DOHH2 (cell line): ENCODE data around the gene FOXK1.
A peak's percentile ranks its signal among the peaks of the same experiment; 100 is the strongest.

Experiments
- H3F3A ChIP-seq: fragments of 200-600 bp; sonication (generic), shearing (Covaris generic); 2 replicates; pipeline ENCODE4 v1.6.0; 2016; ENCODE audit warnings: antibody characterized with exemption, mild to moderate bottlenecking; ENCODE audit not compliant: control insufficient read depth, insufficient read depth
- H3K27ac ChIP-seq: fragments of 200-600 bp; sonication (generic); 2 replicates; pipeline ENCODE4 v1.5.1; 2014; ENCODE audit warnings: low read depth, mild to moderate bottlenecking, low read length, moderate library complexity
- H3K27me3 ChIP-seq: fragments of 200-600 bp; sonication (generic); 2 replicates; pipeline ENCODE4 v1.6.1; 2014; ENCODE audit warnings: mild to moderate bottlenecking, low read length, mixed read lengths; ENCODE audit not compliant: control insufficient read depth
- H3K36me3 ChIP-seq: fragments of 200-600 bp; sonication (generic); 2 replicates; pipeline ENCODE4 v1.6.1; 2014; ENCODE audit warnings: mild to moderate bottlenecking, low read length, moderate library complexity, mixed read lengths; ENCODE audit not compliant: control insufficient read depth
- H3K4me1 ChIP-seq: fragments of 200-600 bp; sonication (generic); 2 replicates; pipeline ENCODE4 v1.6.1; 2014; ENCODE audit warnings: mild to moderate bottlenecking, low read length, mixed read lengths; ENCODE audit not compliant: control insufficient read depth
- H3K4me2 ChIP-seq: fragments of 200-600 bp; sonication (generic); 2 replicates; pipeline ENCODE4 v1.6.0; 2014; ENCODE audit warnings: mild to moderate bottlenecking, low read length, moderate library complexity
- H3K4me3 ChIP-seq: fragments of 200-600 bp; sonication (generic); 2 replicates; pipeline ENCODE4 v1.5.1; 2014; ENCODE audit warnings: mild to moderate bottlenecking, low read length, mixed read lengths
- H3K79me2 ChIP-seq: fragments of 200-600 bp; sonication (generic); 2 replicates; pipeline ENCODE4 v1.6.1; 2014; ENCODE audit warnings: mild to moderate bottlenecking, low read length, mixed read lengths; ENCODE audit not compliant: control insufficient read depth
- H3K9me2 ChIP-seq: fragments of 200-600 bp; sonication (generic); replicated peaks from 2 replicates; pipeline ENCODE4 v1.6.1; 2014; ENCODE audit warnings: mild to moderate bottlenecking, low read length, mixed read lengths; ENCODE audit not compliant: control insufficient read depth
- H3K9me3 ChIP-seq: fragments of 200-600 bp; sonication (generic); 2 replicates; pipeline ENCODE4 v1.6.1; 2014; ENCODE audit warnings: antibody characterized with exemption, low read length, mixed read lengths; ENCODE audit not compliant: control insufficient read depth, insufficient read depth
- H4K20me1 ChIP-seq: fragments of 200-600 bp; sonication (generic); 2 replicates; pipeline ENCODE4 v1.6.0; 2014; ENCODE audit warnings: low read depth, mild to moderate bottlenecking, antibody characterized with exemption, low read length, moderate library complexity; ENCODE audit not compliant: control insufficient read depth, insufficient read depth
- EZH2phosphoT487 ChIP-seq: fragments of 200-600 bp; sonication (generic); IDR thresholded peaks from 2 replicates; pipeline ENCODE4 v1.6.1; 2017; ENCODE audit warnings: borderline replicate concordance, mild to moderate bottlenecking, antibody characterized with exemption, low read length, moderate library complexity, mixed read lengths
- TF ChIP-seq, protein P1 (sequence below): fragments of 200-600 bp; sonication (generic); IDR thresholded peaks from one replicate; pipeline ENCODE4 v1.5.1; 2014; ENCODE audit warnings: antibody characterized with exemption, mild to moderate bottlenecking, low read depth, low read length; ENCODE audit not compliant: poor library complexity, severe bottlenecking

FOXK1 gene

DNA sequence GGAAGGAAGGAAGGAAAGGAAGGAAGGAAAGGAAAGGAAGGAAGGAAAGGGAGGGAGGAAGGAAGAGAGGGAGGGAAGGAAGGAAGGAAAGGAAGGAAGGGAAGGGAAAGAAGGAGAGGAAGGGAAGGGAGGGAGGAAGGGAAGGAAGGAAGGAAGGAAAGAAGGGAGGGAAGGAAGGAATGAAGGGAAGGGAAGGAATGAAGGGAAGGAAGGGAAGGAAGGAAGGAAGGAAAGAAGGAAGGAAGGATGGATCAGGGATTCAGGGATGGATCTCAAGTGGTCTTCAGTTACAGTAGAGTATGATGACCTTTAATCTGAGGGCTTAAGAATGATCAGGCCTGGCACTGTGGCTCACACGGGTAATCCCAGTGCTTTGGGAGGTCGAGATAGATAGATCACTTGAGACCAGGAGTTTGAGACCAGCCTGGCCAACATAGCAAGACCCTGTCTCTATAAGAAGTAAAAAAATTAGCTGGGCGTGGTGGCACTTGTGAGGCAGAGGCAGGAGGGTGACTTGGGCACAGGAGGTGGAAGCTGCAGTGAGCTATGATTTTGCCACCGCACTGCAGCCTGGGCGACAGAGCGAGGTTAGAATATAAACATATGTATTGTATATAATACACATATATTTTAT lies 760 bp upstream of the FOXK1 start:
- Histone ChIP-seq H3K36me3 (peaks cover 23% of the 10 kb centered on the region), H4K20me1 (peaks cover 22% of the 10 kb centered on the region), H3K9me3 (peaks cover 5% of the 10 kb centered on the region; the same call in 1 of the 2 replicates), H3K4me3 (peak overlapping the region; percentile 27), H3K4me1 (peaks cover 22% of the 10 kb centered on the region), H3K27ac (no peak overlapping the region), H3K27me3 (no peaks in the 10 kb centered on the region), H3K79me2 (peaks cover 40% of the 10 kb centered on the region), H3F3A (peaks cover 5% of the 10 kb centered on the region; the same call in 1 of the 2 replicates), H3K4me2 (peak overlapping the region; percentile 42), H3K9me2 (no peaks in the 10 kb centered on the region)
- no peak for TF ChIP-seq EZH2phosphoT487
- TF ChIP-seq, protein P1, sequence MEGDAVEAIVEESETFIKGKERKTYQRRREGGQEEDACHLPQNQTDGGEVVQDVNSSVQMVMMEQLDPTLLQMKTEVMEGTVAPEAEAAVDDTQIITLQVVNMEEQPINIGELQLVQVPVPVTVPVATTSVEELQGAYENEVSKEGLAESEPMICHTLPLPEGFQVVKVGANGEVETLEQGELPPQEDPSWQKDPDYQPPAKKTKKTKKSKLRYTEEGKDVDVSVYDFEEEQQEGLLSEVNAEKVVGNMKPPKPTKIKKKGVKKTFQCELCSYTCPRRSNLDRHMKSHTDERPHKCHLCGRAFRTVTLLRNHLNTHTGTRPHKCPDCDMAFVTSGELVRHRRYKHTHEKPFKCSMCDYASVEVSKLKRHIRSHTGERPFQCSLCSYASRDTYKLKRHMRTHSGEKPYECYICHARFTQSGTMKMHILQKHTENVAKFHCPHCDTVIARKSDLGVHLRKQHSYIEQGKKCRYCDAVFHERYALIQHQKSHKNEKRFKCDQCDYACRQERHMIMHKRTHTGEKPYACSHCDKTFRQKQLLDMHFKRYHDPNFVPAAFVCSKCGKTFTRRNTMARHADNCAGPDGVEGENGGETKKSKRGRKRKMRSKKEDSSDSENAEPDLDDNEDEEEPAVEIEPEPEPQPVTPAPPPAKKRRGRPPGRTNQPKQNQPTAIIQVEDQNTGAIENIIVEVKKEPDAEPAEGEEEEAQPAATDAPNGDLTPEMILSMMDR = no peak

DNA sequence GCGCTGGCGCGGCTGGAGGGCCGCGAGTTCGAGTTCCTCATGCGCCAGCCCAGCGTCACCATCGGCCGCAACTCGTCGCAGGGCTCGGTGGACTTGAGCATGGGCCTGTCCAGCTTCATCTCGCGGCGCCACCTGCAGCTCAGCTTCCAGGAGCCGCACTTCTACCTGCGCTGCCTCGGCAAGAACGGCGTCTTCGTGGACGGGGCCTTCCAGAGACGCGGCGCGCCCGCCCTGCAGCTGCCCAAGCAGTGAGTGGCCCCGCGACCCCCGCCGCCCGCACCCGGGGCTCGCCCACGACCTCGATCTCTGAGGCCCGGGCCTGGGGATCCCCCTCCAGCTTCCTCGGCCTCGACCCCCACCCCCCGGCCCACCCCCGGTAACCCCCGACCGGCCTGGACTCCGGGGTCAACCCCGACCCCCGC lies 537 bp downstream of the FOXK1 start:
- Histone ChIP-seq H3K9me3 (peaks cover 5% of the 10 kb centered on the region; the same call in 1 of the 2 replicates), H3K27ac (peak overlapping the region; percentile 47; the same call in 1 of the 2 replicates), H3K4me3 (peak overlapping the region; percentile 96), H3K4me1 (peaks cover 22% of the 10 kb centered on the region), H3K9me2 (no peaks in the 10 kb centered on the region), H3F3A (peaks cover 5% of the 10 kb centered on the region; the same call in 1 of the 2 replicates), H4K20me1 (peaks cover 24% of the 10 kb centered on the region), H3K27me3 (no peaks in the 10 kb centered on the region), H3K79me2 (peaks cover 53% of the 10 kb centered on the region), H3K36me3 (peaks cover 25% of the 10 kb centered on the region), H3K4me2 (peak overlapping the region; percentile 91)
- TF ChIP-seq, protein P1 = no peak

DNA sequence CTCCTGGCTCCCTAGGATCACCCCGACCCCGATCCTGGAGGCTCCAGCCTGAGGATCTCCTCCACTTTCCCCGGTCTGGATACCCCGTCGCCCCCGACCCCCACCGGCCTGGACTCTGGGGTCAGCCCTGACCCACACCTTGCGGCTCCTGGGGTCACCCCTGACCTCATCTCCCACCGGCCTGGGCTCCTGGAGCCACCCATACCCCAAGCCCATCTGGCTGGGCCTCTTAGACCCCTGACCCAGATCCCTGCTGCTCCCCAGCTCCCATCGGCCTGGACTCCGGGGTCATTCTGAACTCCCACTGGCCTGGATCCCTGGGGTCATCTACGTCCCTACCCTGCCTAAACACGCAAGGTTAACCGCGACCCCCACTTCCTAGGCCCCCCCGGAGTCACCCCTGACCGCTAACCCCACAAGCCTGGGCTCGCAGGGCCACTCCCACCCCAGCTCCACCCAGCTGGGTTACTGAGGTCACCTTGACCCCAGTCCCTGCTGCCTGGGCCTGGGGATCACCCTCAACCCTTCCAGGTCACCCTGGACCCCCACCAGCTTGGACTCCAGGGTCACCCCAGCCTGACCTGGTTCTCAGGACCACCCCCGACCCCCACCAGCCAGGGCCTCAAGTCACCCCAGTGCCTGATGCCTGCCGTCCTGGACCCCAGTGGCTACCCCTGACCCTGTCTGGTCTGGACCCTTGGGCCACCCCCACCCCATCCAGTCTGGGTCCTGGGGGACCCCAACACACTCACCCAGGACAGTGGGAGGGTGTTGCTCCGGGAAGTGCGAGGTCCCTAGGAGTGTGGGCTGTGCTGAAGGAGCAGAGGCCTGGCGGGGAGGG lies 1.2 kb downstream of the FOXK1 start:
- H3K27ac ChIP-seq = peak overlapping the region; percentile 47

More for the DNA sequence above, 1.2 kb downstream of the FOXK1 start:
- Histone ChIP-seq H3K4me3 (peak overlapping the region; percentile 96), H3F3A (peaks cover 5% of the 10 kb centered on the region; the same call in 1 of the 2 replicates), H3K79me2 (peaks cover 59% of the 10 kb centered on the region), H3K4me1 (peaks cover 22% of the 10 kb centered on the region), H4K20me1 (peaks cover 24% of the 10 kb centered on the region), H3K9me3 (peaks cover 5% of the 10 kb centered on the region; the same call in 1 of the 2 replicates), H3K4me2 (peak overlapping the region; percentile 91), H3K36me3 (peaks cover 25% of the 10 kb centered on the region), H3K27me3 (no peaks in the 10 kb centered on the region), H3K9me2 (no peaks in the 10 kb centered on the region)
- TF ChIP-seq, protein P1 = no peak
- TF ChIP-seq EZH2phosphoT487 = no peak
